Omental fat pad (tissue), 4 donors: ENCODE measurements around the gene NDE1. TPM values are rescaled to one million over a fixed set of nuclear protein-coding genes. Genes with fewer than 3 reads are reported as not detected.
"Not testable (repeated sequence)": the region's sequence is repeated elsewhere in the genome, so short reads cannot be mapped to it uniquely, and the experiment has no call there.

Experiments used
- ATAC-seq: fragments of 150-250 bp; one replicate; pipeline ENCODE4 v1.9.1; 2016; ENCODE audit warnings: mild to moderate bottlenecking, moderate library complexity; ENCODE audit not compliant: low FRiP score
- DNase-seq: peaks from one replicate; pipeline ENCODE4 v3.0.0-alpha.2; 2019; ENCODE audit warnings: low spot score
- CTCF ChIP-seq, 3 donors: fragments of 450-650 bp; IDR thresholded peaks; one replicate each; pipeline ENCODE4 v1.5.1; 2016 to 2017; ENCODE audit warnings: antibody characterized with exemption in 3 of 3, mild to moderate bottlenecking in 3 of 3, moderate library complexity in 2 of 3
- total RNA-seq, 4 donors: library from RNA; depleted of rRNA; stranded (reverse); fragments of >200 nt; gene quantifications; one replicate each; pipeline ENCODE4 v1.1.0, GENCODE V29; 2016

NDE1 gene
- total RNA-seq, 4 donors from 2014 or later = 11.9 to 26.2 (median 21.2) TPM

DNA sequence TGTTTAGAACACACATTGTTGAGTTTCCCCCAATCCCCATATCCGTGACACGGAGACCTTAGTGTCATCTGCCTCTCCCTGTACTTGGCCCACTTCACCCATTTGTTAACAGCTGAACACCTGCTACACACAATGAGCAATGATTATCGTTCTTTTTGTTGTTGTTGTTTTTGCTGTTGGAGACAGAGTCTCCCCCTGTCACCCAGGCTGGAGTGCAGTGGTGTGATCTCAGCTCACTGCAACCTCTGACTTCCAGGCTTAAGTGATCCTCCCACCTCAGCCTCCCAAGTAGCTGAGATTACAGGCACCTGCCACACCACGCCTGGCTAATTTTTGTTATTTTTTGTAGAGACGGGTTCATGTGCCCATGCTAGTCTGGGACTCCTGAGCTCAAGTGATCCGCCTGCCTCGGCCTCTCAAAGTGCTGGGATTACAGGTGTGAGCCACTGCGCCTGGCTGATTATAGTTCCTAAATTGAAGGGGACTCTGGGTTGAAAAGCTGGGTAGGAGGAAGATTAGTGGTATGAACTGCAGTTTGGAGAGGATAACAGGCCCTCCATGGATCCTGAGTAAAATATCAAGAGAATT is 21.6 kb downstream of the NDE1 start:
- no peak for DNase-seq
- TF ChIP-seq CTCF (IDR thresholded peaks at IDR 0.05) = no peak

DNA sequence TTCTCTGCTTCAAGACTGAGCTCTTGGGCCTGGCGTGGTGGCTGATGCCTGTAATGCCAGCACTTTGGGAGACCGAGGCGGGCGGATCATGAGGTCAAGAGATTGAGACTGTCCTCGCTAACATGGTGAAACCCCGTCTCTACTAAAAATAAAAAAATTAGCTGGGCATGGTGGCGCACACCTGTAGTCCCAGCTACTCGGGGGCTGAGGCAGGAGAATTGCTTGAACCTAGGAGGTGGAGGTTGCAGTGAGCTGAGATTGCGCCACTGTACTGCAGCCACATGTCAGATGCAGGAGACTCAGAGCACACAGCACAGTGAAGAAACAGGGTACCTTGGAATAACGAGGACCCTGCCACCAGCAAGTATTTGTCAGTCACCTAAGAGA is 22.1 kb downstream of the NDE1 start:
- ATAC-seq, DNase-seq: not testable (repeated sequence)

More for the DNA sequence above, 21.6 kb downstream of the NDE1 start:
- ATAC-seq = no peak

DNA sequence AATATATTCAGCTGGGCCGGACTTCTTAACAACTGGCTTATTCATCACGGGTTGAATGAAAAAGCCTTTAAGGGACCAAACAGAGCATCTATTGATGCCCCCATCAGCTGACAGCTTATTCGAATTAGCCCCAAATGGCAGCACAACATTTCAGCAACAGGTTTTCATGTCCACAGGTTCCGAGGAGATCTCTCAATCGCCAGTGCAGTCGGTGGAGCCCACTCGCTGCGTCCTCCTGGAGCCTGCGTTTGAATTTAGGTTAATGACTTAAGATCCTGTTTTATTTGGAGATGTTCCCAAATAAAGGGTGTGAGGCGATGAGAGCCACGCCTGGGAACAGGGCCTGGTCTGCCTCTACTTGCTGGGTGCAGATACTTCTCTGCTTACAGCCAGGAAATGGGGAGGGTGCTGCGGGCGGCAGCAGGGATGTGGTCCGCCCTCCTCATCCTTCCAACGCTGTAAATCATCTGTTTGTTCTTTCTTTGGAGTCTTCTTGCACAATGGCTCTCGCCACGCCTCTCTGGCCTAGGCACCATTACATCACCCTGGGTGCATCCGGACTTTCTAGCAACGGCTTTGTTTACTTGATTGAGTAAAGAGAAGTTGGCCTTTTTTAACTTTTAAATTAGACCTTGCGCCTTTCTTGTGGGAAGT is 22.6 kb downstream of the NDE1 start:
- peak; percentile 74 for DNase-seq
- peak; percentile 92 for ATAC-seq
- no peak for TF ChIP-seq CTCF (IDR thresholded peaks at IDR 0.05)

- DNase-seq (no peak), ATAC-seq (no peak)
- TF ChIP-seq CTCF (IDR thresholded peaks at IDR 0.05) = no peak
These were observed 24.5 kb downstream of the NDE1 start for GRCh38 chr16:15674571-15674970.

DNA sequence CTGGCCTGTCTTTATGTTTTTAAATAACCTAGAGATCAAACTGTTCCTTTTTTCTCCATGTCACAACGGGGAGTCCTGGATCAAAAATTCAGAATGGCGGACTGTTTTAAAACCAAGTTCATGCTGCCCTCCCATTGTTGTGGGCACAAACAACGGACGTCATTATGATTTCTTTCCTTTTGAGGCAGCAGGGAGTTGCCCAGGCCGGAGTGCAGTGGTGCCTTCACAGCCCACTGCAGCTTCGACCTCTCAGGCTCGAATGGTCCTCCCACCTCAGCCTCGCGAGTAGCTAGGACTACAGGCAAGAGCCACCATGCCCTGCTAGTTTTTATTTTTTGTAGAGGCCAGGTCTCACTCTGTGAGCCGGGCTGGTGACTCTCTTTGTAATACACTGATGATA is 26.5 kb downstream of the NDE1 start:
- TF ChIP-seq CTCF (IDR thresholded peaks at IDR 0.05) = no peak
- ATAC-seq = no peak

GRCh38 chr16:15677447-15677846 is 27.4 kb downstream of the NDE1 start:
- no peak for TF ChIP-seq CTCF (IDR thresholded peaks at IDR 0.05)
- DNase-seq = no peak
- ATAC-seq = no peak

More for the DNA sequence above, 26.5 kb downstream of the NDE1 start:
- DNase-seq = no peak

GRCh38 chr16:15682105-15682570 is 32.1 kb downstream of the NDE1 start:
- ATAC-seq (no peak), DNase-seq (no peak)
- no peak for TF ChIP-seq CTCF (IDR thresholded peaks at IDR 0.05)
